BJ (cell line): ENCODE results near the gene METTL15. TPM values are rescaled to one million over a fixed set of nuclear protein-coding genes. Genes with fewer than 3 reads are reported as not detected.
"Not testable (repeated sequence)": the region's sequence is repeated elsewhere in the genome, so short reads cannot be mapped to it uniquely, and the experiment has no call there.

Experiments
- CTCF ChIA-PET: fragments of 350-600 bp; formaldehyde crosslinking; extraction: SDS; loops from one replicate; lab custom pipeline; 2021; ENCODE audit warnings: antibody characterized with exemption, inconsistent platforms; lab: Yijun Ruan, JAX
- POLR2A ChIA-PET: fragments of 300-600 bp; sonication (Branson Sonifier 250); formaldehyde crosslinking; extraction: SDS; loops from one replicate; lab custom pipeline; 2021; ENCODE audit warnings: antibody characterized with exemption; lab: Charles Lee
- DNase-seq: peaks from one replicate; pipeline ENCODE4 v3.0.0-alpha.2; 2011; ENCODE audit warnings: low read depth
- H3K27me3 ChIP-seq: 2 replicates; pipeline ENCODE4 v1.6.0; 2011; ENCODE audit warnings: low read length; ENCODE audit not compliant: control insufficient read depth, insufficient read depth
- H3K36me3 ChIP-seq: 2 replicates; pipeline ENCODE4 v1.5.1; 2011; ENCODE audit warnings: low read length; ENCODE audit not compliant: control insufficient read depth, insufficient read depth
- H3K4me3 ChIP-seq: 2 replicates; pipeline ENCODE4 v1.5.1; 2011; ENCODE audit warnings: low read depth, mild to moderate bottlenecking, control low read depth, low read length
- CTCF ChIP-seq: IDR thresholded peaks from 2 replicates; pipeline ENCODE4 v1.5.1; 2011; ENCODE audit warnings: low read depth, mild to moderate bottlenecking, control low read depth, inconsistent platforms, low read length, moderate library complexity; ENCODE audit not compliant: insufficient read depth
- polyA plus RNA-seq: library from polyadenylated mRNA; depleted of rRNA; stranded (reverse); fragments of >200 nt; gene quantifications from 2 replicates; pipeline ENCODE4 v1.2.3, GENCODE V29; 2011

The METTL15 gene
- polyA plus RNA-seq, 1 experiment = 7.0 TPM

GRCh38 chr11:28083118-28083517, 25.1 kb upstream of the METTL15 start:
- TF ChIP-seq CTCF = no peak
- Histone ChIP-seq H3K4me3 (no peak overlapping the region), H3K27me3 (no peaks in the 10 kb centered on the region), H3K36me3 (no peaks in the 10 kb centered on the region)
- POLR2A ChIA-PET = no interaction called here
- no peak for DNase-seq
- CTCF ChIA-PET = interaction anchor here (0.6 kb wide), 1 partner anchor 879 kb away, joined by 3 read pairs; no protein-coding TSS in a partner anchor

- ChIA-PET POLR2A (interaction anchor here (0.6 kb wide), 2 partner anchors 10 to 386 kb away, joined by 5 to 8 read pairs; partner anchors contain the start of gene BDNF), CTCF (no interaction called here)
- H3K27me3 ChIP-seq = no peaks in the 10 kb centered on the region
- TF ChIP-seq CTCF = no peak
- no peak overlapping the region for H3K4me3 ChIP-seq
- no peaks in the 10 kb centered on the region for H3K36me3 ChIP-seq
- DNase-seq = no peak
These were observed 21.6 kb upstream of the METTL15 start for GRCh38 chr11:28086569-28086968.

DNA sequence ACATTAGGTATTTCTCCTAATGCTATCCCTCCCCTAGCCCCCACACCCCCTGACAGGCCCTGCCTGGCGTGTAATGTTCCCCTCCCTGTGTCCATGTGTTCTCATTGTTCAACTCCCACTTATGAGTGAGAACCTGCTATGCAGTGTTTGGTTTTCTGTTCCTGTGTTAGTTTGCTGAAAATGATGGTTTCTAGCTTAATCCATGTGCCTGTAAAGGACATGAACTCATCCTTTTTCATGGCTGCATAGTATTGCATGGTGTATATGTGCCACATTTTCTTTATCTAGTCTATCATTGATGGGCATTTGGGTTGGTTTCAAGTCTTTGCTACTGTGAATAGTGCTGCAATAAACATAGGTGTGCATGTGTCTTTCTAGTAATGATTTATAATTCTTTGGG, 21.0 kb upstream of the METTL15 start:
- H3K4me3 ChIP-seq, POLR2A ChIA-PET, H3K27me3 ChIP-seq, DNase-seq, CTCF ChIA-PET, H3K36me3 ChIP-seq: not testable (repeated sequence)

- POLR2A ChIA-PET, CTCF ChIA-PET, DNase-seq: not testable (repeated sequence)
These were observed 20.5 kb upstream of the METTL15 start for GRCh38 chr11:28087693-28088092.

GRCh38 chr11:28089378-28089777, 18.8 kb upstream of the METTL15 start:
- CTCF ChIA-PET = interaction anchor here (0.9 to 1.3 kb wide), 3 partner anchors 18 to 390 kb away, joined by 3 read pairs; no protein-coding TSS in a partner anchor
- Histone ChIP-seq H3K27me3 (no peaks in the 10 kb centered on the region), H3K36me3 (no peaks in the 10 kb centered on the region), H3K4me3 (no peak overlapping the region)
- POLR2A ChIA-PET = interaction anchor here (1.0 kb wide), 1 partner anchor 371 kb away, joined by 6 read pairs; no protein-coding TSS in a partner anchor
- DNase-seq = no peak
- TF ChIP-seq CTCF = no peak

More at GRCh38 chr11:28087693-28088092, 20.5 kb upstream of the METTL15 start:
- not testable (repeated sequence) for H3K4me3 ChIP-seq, H3K36me3 ChIP-seq, H3K27me3 ChIP-seq

DNA sequence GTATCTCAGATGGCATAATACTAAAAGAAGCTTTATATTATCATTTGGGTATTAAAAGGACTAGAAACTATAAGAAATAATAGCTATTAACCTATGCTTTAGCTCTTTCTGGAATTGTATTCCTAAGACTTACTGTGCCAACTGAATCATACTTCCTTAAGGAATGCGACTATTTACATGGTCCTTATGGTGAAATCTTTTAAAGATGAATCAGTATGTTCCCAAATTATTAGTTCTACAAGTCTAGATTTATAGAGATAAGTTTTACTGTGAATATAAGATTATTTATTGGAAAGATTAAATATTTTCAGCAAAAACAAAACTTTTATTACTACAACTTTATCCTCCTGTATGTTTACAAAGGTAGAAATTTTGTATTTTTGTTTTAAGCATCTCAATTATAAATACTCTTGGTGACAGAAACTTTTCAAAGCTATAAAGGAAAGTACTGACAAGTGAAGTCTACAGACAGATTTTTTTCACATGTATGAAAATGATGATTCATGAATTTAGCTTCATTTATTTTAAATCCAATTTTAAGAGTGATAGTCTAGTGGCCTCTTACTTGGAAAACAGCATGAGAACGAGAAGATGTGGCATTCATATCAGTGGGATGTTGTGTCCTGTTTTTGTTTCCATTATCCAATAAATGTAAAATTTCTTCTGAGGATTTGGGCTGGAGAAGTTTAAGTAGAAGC, 18.0 kb upstream of the METTL15 start:
- Histone ChIP-seq H3K4me3 (no peak overlapping the region), H3K27me3 (no peaks in the 10 kb centered on the region), H3K36me3 (no peaks in the 10 kb centered on the region)
- TF ChIP-seq CTCF = no peak
- ChIA-PET CTCF (interaction anchor here (0.9 to 1.3 kb wide), 2 partner anchors 17 to 161 kb away, joined by 3 read pairs; no protein-coding TSS in a partner anchor), POLR2A (interaction anchor here (1.0 kb wide), 1 partner anchor 372 kb away, joined by 6 read pairs; no protein-coding TSS in a partner anchor)
- no peak for DNase-seq
